HEK293 (cell line): ENCODE measurements around the gene CENPO.
A peak's percentile ranks its signal among the peaks of the same experiment; 100 is the strongest.

Experiments used
- HOXA7 ChIP-seq: sonication (generic); formaldehyde crosslinking; IDR thresholded peaks from 2 replicates; pipeline ENCODE4 v1.8.1; 2022; ENCODE audit warnings: missing genetic modification reagents, borderline replicate concordance
- KLF1 ChIP-seq: fragments of 450-650 bp; formaldehyde crosslinking; IDR thresholded peaks from 2 replicates; pipeline ENCODE4 v1.5.1; 2016; ENCODE audit warnings: missing biosample characterization, missing genetic modification characterization
- KLF10 ChIP-seq: fragments of 450-650 bp; IDR thresholded peaks from 2 replicates; pipeline ENCODE4 v1.5.1; 2018; ENCODE audit warnings: missing biosample characterization, mild to moderate bottlenecking, missing genetic modification characterization
- KLF8 ChIP-seq: fragments of 450-650 bp; formaldehyde crosslinking; IDR thresholded peaks from 2 replicates; pipeline ENCODE4 v1.5.1; 2016; ENCODE audit warnings: missing biosample characterization, missing genetic modification characterization
- SETDB1 ChIP-seq: IDR thresholded peaks from one replicate; pipeline ENCODE4 v1.6.1; 2017; ENCODE audit warnings: mild to moderate bottlenecking, low read length, moderate library complexity, mixed read lengths; ENCODE audit not compliant: insufficient read length
- ZBTB11 ChIP-seq: fragments of 450-650 bp; formaldehyde crosslinking; conservative IDR thresholded peaks from 2 replicates; pipeline ENCODE4 v1.5.1; 2016; ENCODE audit warnings: low read depth, missing biosample characterization, missing genetic modification characterization
- ZBTB20 ChIP-seq: fragments of 450-650 bp; formaldehyde crosslinking; IDR thresholded peaks from 2 replicates; pipeline ENCODE4 v1.5.1; 2016; ENCODE audit warnings: missing biosample characterization, missing genetic modification characterization
- ZBTB44 ChIP-seq: fragments of 450-650 bp; IDR thresholded peaks from 2 replicates; pipeline ENCODE4 v1.5.1; 2018; ENCODE audit warnings: missing biosample characterization, mild to moderate bottlenecking, missing genetic modification characterization
- ZBTB49 ChIP-seq: fragments of 450-650 bp; formaldehyde crosslinking; IDR thresholded peaks from 2 replicates; pipeline ENCODE4 v1.5.1; 2016; ENCODE audit warnings: missing biosample characterization, missing genetic modification characterization, low read depth
- ZBTB6 ChIP-seq: fragments of 450-650 bp; formaldehyde crosslinking; IDR thresholded peaks from 2 replicates; pipeline ENCODE4 v1.5.1; 2017; ENCODE audit warnings: missing biosample characterization, missing genetic modification characterization
- ZFP37 ChIP-seq: fragments of 450-650 bp; formaldehyde crosslinking; IDR thresholded peaks from 2 replicates; pipeline ENCODE4 v1.5.1; 2016; ENCODE audit warnings: missing biosample characterization, missing genetic modification characterization
- ZNF132 ChIP-seq: fragments of 450-650 bp; formaldehyde crosslinking; IDR thresholded peaks from 2 replicates; pipeline ENCODE4 v1.5.1; 2017; ENCODE audit warnings: missing biosample characterization, missing genetic modification characterization, borderline replicate concordance
- ZNF529 ChIP-seq: fragments of 450-650 bp; formaldehyde crosslinking; IDR thresholded peaks from 2 replicates; pipeline ENCODE4 v1.5.1; 2017; ENCODE audit warnings: missing genetic modification characterization, missing biosample characterization; ENCODE audit not compliant: insufficient replicate concordance
- ZNF610 ChIP-seq: fragments of 450-650 bp; formaldehyde crosslinking; IDR thresholded peaks from 2 replicates; pipeline ENCODE4 v1.5.1; 2016; ENCODE audit warnings: missing biosample characterization, missing genetic modification characterization, borderline replicate concordance
- ZNF624 ChIP-seq: fragments of 450-650 bp; formaldehyde crosslinking; IDR thresholded peaks from 2 replicates; pipeline ENCODE4 v1.5.1; 2017; ENCODE audit warnings: missing biosample characterization, missing genetic modification characterization
- ZNF677 ChIP-seq: fragments of 450-650 bp; IDR thresholded peaks from 2 replicates; pipeline ENCODE4 v1.5.0; 2018; ENCODE audit warnings: missing biosample characterization, mild to moderate bottlenecking, missing genetic modification characterization, moderate library complexity
- ZSCAN16 ChIP-seq: fragments of 450-650 bp; formaldehyde crosslinking; IDR thresholded peaks from 2 replicates; pipeline ENCODE4 v1.5.1; 2016; ENCODE audit warnings: missing biosample characterization, missing genetic modification characterization
- ZSCAN4 ChIP-seq: fragments of 450-650 bp; formaldehyde crosslinking; IDR thresholded peaks from 2 replicates; pipeline ENCODE4 v1.5.1; 2017; ENCODE audit warnings: missing biosample characterization, missing genetic modification characterization
- TF ChIP-seq, protein P1 (sequence below): fragments of 450-650 bp; formaldehyde crosslinking; IDR thresholded peaks from 2 replicates; pipeline ENCODE4 v1.5.1; 2016; ENCODE audit warnings: missing biosample characterization, missing genetic modification characterization
- TF ChIP-seq, protein P2 (sequence below): fragments of 450-650 bp; formaldehyde crosslinking; IDR thresholded peaks from 2 replicates; pipeline ENCODE4 v1.5.0; 2017; ENCODE audit warnings: missing biosample characterization, missing genetic modification characterization, borderline replicate concordance
- TF ChIP-seq, protein P3 (sequence below): fragments of 450-650 bp; formaldehyde crosslinking; IDR thresholded peaks from 2 replicates; pipeline ENCODE4 v1.5.1; 2016; ENCODE audit warnings: missing biosample characterization, missing genetic modification characterization

Gene CENPO

DNA sequence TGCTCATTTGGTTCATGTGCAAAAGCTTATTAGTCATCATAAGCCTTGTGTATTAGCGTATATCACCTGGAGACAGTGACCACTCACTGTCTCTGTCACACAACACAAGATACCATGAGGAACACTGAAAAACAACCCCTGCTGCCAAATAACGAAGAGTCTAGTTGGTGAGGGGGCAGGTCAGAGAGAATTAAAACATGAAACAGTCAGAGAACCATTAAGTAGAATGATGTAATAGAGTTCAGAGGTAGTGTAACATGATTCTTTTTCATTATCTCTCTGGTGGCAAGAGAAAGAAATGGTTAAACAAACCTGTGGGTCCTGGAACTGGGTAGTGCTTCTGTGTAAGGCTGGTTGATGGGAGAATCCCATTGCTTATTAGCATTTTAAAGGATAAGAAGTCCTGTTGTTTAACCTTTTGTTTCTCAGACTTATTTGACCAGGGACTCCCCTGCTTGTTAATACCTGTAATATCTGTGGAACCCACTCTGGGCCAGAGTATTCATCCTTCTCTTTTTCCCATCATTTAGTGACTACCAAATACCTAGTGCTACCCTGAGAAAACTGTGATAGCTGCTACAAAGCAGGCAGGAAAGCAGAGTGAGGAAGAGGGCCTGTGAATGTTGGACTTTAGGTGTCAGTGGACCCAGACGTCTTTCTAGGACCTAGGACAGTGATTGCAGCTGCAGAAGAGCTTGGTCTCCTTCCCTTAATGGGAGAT lies 38.1 kb upstream of the CENPO start (continued):
- no peak for TF ChIP-seq ZBTB11 (tag by site-specific recombination)
- TF ChIP-seq ZNF677 (tag by site-specific recombination) = no peak
- TF ChIP-seq KLF8 (tag by site-specific recombination) = no peak
- TF ChIP-seq HOXA7 = no peak
- TF ChIP-seq ZNF610 (tag by site-specific recombination) = no peak
- no peak for TF ChIP-seq SETDB1
- no peak for TF ChIP-seq ZBTB49
- no peak for TF ChIP-seq KLF10 (tag by site-specific recombination)
- no peak for TF ChIP-seq ZBTB44 (tag by site-specific recombination)
- no peak for TF ChIP-seq ZNF624 (tag by site-specific recombination)
- TF ChIP-seq ZBTB6 = no peak
- TF ChIP-seq ZNF132 (tag by site-specific recombination) = no peak
- TF ChIP-seq, protein P1, sequence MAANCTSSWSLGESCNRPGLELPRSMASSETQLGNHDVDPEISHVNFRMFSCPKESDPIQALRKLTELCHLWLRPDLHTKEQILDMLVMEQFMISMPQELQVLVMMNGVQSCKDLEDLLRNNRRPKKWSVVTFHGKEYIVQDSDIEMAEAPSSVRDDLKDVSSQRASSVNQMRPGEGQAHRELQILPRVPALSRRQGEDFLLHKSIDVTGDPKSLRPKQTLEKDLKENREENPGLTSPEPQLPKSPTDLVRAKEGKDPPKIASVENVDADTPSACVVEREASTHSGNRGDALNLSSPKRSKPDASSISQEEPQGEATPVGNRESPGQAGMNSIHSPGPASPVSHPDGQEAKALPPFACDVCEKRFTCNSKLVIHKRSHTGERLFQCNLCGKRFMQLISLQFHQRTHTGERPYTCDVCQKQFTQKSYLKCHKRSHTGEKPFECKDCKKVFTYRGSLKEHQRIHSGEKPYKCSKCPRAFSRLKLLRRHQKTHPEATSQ (tag by site-specific recombination) = no peak
- TF ChIP-seq ZNF529 (tag by site-specific recombination) = no peak
- TF ChIP-seq ZBTB20 (tag by site-specific recombination) = no peak
- no peak for TF ChIP-seq ZFP37 (tag by site-specific recombination)
- TF ChIP-seq, protein P2, sequence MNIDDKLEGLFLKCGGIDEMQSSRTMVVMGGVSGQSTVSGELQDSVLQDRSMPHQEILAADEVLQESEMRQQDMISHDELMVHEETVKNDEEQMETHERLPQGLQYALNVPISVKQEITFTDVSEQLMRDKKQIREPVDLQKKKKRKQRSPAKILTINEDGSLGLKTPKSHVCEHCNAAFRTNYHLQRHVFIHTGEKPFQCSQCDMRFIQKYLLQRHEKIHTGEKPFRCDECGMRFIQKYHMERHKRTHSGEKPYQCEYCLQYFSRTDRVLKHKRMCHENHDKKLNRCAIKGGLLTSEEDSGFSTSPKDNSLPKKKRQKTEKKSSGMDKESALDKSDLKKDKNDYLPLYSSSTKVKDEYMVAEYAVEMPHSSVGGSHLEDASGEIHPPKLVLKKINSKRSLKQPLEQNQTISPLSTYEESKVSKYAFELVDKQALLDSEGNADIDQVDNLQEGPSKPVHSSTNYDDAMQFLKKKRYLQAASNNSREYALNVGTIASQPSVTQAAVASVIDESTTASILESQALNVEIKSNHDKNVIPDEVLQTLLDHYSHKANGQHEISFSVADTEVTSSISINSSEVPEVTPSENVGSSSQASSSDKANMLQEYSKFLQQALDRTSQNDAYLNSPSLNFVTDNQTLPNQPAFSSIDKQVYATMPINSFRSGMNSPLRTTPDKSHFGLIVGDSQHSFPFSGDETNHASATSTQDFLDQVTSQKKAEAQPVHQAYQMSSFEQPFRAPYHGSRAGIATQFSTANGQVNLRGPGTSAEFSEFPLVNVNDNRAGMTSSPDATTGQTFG (tag by site-specific recombination) = no peak
- TF ChIP-seq KLF1 (tag by site-specific recombination) = no peak
- no peak for TF ChIP-seq ZSCAN16 (tag by site-specific recombination)
- TF ChIP-seq ZSCAN4 = no peak
- TF ChIP-seq, protein P3, sequence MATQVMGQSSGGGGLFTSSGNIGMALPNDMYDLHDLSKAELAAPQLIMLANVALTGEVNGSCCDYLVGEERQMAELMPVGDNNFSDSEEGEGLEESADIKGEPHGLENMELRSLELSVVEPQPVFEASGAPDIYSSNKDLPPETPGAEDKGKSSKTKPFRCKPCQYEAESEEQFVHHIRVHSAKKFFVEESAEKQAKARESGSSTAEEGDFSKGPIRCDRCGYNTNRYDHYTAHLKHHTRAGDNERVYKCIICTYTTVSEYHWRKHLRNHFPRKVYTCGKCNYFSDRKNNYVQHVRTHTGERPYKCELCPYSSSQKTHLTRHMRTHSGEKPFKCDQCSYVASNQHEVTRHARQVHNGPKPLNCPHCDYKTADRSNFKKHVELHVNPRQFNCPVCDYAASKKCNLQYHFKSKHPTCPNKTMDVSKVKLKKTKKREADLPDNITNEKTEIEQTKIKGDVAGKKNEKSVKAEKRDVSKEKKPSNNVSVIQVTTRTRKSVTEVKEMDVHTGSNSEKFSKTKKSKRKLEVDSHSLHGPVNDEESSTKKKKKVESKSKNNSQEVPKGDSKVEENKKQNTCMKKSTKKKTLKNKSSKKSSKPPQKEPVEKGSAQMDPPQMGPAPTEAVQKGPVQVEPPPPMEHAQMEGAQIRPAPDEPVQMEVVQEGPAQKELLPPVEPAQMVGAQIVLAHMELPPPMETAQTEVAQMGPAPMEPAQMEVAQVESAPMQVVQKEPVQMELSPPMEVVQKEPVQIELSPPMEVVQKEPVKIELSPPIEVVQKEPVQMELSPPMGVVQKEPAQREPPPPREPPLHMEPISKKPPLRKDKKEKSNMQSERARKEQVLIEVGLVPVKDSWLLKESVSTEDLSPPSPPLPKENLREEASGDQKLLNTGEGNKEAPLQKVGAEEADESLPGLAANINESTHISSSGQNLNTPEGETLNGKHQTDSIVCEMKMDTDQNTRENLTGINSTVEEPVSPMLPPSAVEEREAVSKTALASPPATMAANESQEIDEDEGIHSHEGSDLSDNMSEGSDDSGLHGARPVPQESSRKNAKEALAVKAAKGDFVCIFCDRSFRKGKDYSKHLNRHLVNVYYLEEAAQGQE (tag by site-specific recombination) = peak; percentile 61
